Caco-2 (cell line): ENCODE data around the gene BEND3. TPM values are rescaled to one million over a fixed set of nuclear protein-coding genes. Genes with fewer than 3 reads are reported as not detected.

Experiments used
- BruUV-seq: library from RNA; stranded (reverse); fragments of 400-500 nt; replicated peaks from 2 replicates; lab custom pipeline; 2021; lab: Mats Ljungman, UMichigan
- CTCF ChIA-PET: fragments of 300-600 bp; sonication (Branson Sonifier 250); formaldehyde crosslinking; loops from one replicate; lab custom pipeline; 2022; ENCODE audit warnings: antibody characterized with exemption; lab: Charles Lee
- POLR2A ChIA-PET: fragments of 300-600 bp; sonication (Branson Sonifier 250); formaldehyde crosslinking; loops from one replicate; lab custom pipeline; 2022; ENCODE audit warnings: antibody characterized with exemption; lab: Charles Lee
- DNase-seq, 2 experiments: peaks; one replicate each; pipeline versions ENCODE4 v3.0.0 to v3.0.0-alpha.2; 2020 to 2022
- H3K27me3 ChIP-seq: replicated peaks from 2 replicates; pipeline ENCODE4 v1.6.0; 2011; ENCODE audit warnings: low read length; ENCODE audit not compliant: control insufficient read depth, insufficient read depth
- H3K36me3 ChIP-seq: 2 replicates; pipeline ENCODE4 v1.5.1; 2011; ENCODE audit warnings: low read length; ENCODE audit not compliant: control insufficient read depth, insufficient read depth
- H3K4me1 ChIP-seq: fragments of 250-450 bp; sonication (Bioruptor Pico); 2 replicates; pipeline ENCODE4 v1.5.1; 2020; ENCODE audit warnings: mild to moderate bottlenecking
- H3K4me3 ChIP-seq: 2 replicates; pipeline ENCODE4 v1.5.1; 2011; ENCODE audit warnings: low read depth, mild to moderate bottlenecking, control low read depth, low read length
- H3K9me3 ChIP-seq: fragments of 250-450 bp; sonication (Bioruptor Pico); 2 replicates; pipeline ENCODE4 v1.5.1; 2020; ENCODE audit warnings: mild to moderate bottlenecking, moderate library complexity
- H3K27ac Mint-ChIP-seq: one replicate; pipeline ENCODE4 v1.8.0; 2022; ENCODE audit warnings: mixed read lengths; ENCODE audit not compliant: unreplicated experiment
- H3K27me3 Mint-ChIP-seq: one replicate; pipeline ENCODE4 v1.8.0; 2022; ENCODE audit warnings: mixed read lengths; ENCODE audit not compliant: insufficient read depth, unreplicated experiment
- H3K36me3 Mint-ChIP-seq: one replicate; pipeline ENCODE4 v1.8.0; 2022; ENCODE audit warnings: mild to moderate bottlenecking, mixed read lengths; ENCODE audit not compliant: insufficient read depth, unreplicated experiment
- H3K4me1 Mint-ChIP-seq: one replicate; pipeline ENCODE4 v1.8.0; 2022; ENCODE audit warnings: low read depth, mixed read lengths; ENCODE audit not compliant: unreplicated experiment
- H3K4me3 Mint-ChIP-seq: one replicate; pipeline ENCODE4 v1.8.0; 2022; ENCODE audit warnings: mild to moderate bottlenecking, moderate library complexity, mixed read lengths; ENCODE audit not compliant: unreplicated experiment
- H3K9me3 Mint-ChIP-seq: one replicate; pipeline ENCODE4 v1.8.0; 2022; ENCODE audit warnings: mixed read lengths; ENCODE audit not compliant: unreplicated experiment
- CTCF ChIP-seq, 2 experiments: fragments of 200-600 bp in 1 of 2; IDR thresholded peaks; 1 replicate in 1 of 2; 2 replicates in 1 of 2; pipeline versions ENCODE4 v1.5.1 to v1.8.0; 2011 to 2022; ENCODE audit warnings: antibody characterized with exemption in 1 of 2, control low read depth in 1 of 2, inconsistent platforms in 1 of 2, low read depth in 1 of 2, low read length in 1 of 2, mild to moderate bottlenecking in 1 of 2, moderate library complexity in 1 of 2; ENCODE audit not compliant: insufficient read depth in 1 of 2, severe bottlenecking in 1 of 2, unreplicated experiment in 1 of 2
- intact Hi-C: fragments of 100-400 bp; cut with micrococcal nuclease; formaldehyde crosslinking; loops from one replicate; pipeline ENCODE4 v1.10.0; 2022; ENCODE audit not compliant: unreplicated experiment
- total RNA-seq: library from RNA; stranded (reverse); gene quantifications from 2 replicates; pipeline ENCODE4 v1.2.3, GENCODE V29; 2022

The BEND3 gene
- total RNA-seq, 1 experiment from 2014 or later = 8.3 TPM

DNA sequence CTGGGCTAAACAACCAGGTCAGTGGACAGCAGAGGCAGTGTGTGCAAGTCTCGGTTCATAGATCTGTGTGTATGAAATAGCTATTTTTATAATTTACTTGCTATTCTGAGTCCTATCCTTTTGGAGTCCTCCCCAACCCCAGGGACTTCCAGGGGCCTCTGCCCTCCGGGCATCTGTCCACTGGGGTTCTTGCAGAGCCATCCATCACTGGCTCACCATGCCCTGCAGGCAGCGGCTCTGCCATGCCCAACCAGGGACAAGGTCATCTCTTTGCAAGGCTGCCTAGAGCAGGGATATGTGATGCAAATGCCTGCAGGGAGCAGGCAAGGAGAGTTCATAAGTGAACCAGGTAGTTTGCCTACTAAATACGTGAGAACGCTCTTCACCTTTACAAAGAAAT lies 10.5 kb upstream of the BEND3 start:
- H3K4me3 Mint-ChIP-seq = no peak overlapping the region
- ChIA-PET CTCF (interaction anchor here (1.4 kb wide), 1 partner anchor 12 kb away, joined by 5 read pairs; no protein-coding TSS in a partner anchor), POLR2A (no interaction called here)
- no peaks in the 10 kb centered on the region for H3K27me3 ChIP-seq
- peaks cover 10% of the 10 kb centered on the region for H3K4me1 Mint-ChIP-seq
- H3K36me3 ChIP-seq = no peaks in the 10 kb centered on the region
- no peak overlapping the region for H3K4me3 ChIP-seq
- no peaks in the 10 kb centered on the region for H3K27me3 Mint-ChIP-seq
- H3K36me3 Mint-ChIP-seq = no peaks in the 10 kb centered on the region
- DNase-seq = no peak
- no peaks in the 10 kb centered on the region for H3K9me3 Mint-ChIP-seq
- no peaks in the 10 kb centered on the region for H3K9me3 ChIP-seq
- H3K27ac Mint-ChIP-seq = no peak overlapping the region
- TF ChIP-seq CTCF (IDR thresholded peaks at IDR 0.05; ENCODE audit: insufficient read depth in 1 of 2, low read depth in 1 of 2, low read length in 1 of 2, severe bottlenecking in 1 of 2, unreplicated experiment in 1 of 2) = no peak
- no TSS peak for BruUV-seq
- intact Hi-C loops = no loop called here
- 0 out of 2 replicates have a peak, but pooled peaks cover 4% of the 10 kb centered on the region for H3K4me1 ChIP-seq

GRCh38 chr6:107124934-107125348 lies 9.6 kb upstream of the BEND3 start:
- H3K4me3 Mint-ChIP-seq = no peak overlapping the region
- H3K27ac Mint-ChIP-seq = no peak overlapping the region
- H3K36me3 Mint-ChIP-seq = no peaks in the 10 kb centered on the region
- H3K9me3 ChIP-seq = no peaks in the 10 kb centered on the region
- peaks cover 10% of the 10 kb centered on the region for H3K4me1 Mint-ChIP-seq
- no peaks in the 10 kb centered on the region for H3K27me3 ChIP-seq
- no peaks in the 10 kb centered on the region for H3K9me3 Mint-ChIP-seq
- DNase-seq = no peak
- CTCF ChIA-PET = interaction anchor here (0.6 to 1.4 kb wide), 2 partner anchors 11 to 291 kb away, joined by 4 to 5 read pairs; no protein-coding TSS in a partner anchor
- H3K4me1 ChIP-seq = 0 out of 2 replicates have a peak, but pooled peaks cover 4% of the 10 kb centered on the region
- no peak for TF ChIP-seq CTCF (IDR thresholded peaks at IDR 0.05; ENCODE audit: insufficient read depth in 1 of 2, low read depth in 1 of 2, low read length in 1 of 2, severe bottlenecking in 1 of 2, unreplicated experiment in 1 of 2)
- POLR2A ChIA-PET = no interaction called here
- intact Hi-C loops = no loop called here
- H3K27me3 Mint-ChIP-seq = no peaks in the 10 kb centered on the region
- H3K4me3 ChIP-seq = no peak overlapping the region
- no peaks in the 10 kb centered on the region for H3K36me3 ChIP-seq
- BruUV-seq = no TSS peak

DNA sequence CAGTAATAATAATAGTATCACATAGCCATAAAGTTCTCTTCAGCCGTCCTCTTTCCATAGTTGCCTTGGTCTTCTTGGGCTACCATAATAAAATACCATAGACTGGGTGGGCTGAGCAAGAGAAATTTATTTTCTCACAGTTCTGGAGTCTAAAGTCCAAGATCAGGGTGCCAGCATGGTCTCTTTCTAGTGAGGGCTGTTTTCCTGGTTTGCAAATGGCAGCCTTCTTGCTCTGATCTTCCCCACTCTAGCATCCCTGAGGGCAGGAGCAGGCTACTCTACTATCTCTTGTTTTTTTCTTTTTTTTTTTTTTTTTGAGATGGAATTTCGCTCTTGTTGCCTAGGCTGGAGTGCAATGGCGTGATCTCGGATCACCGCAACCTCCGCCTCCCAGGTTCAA lies 8.2 kb upstream of the BEND3 start:
- Mint-ChIP-seq H3K4me3 (no peak overlapping the region), H3K27me3 (no peaks in the 10 kb centered on the region), H3K27ac (no peak overlapping the region), H3K4me1 (no peaks in the 10 kb centered on the region), H3K9me3 (no peaks in the 10 kb centered on the region), H3K36me3 (no peaks in the 10 kb centered on the region)
- no peak overlapping the region for H3K4me3 ChIP-seq
- TF ChIP-seq CTCF (IDR thresholded peaks at IDR 0.05; ENCODE audit: insufficient read depth in 1 of 2, low read depth in 1 of 2, low read length in 1 of 2, severe bottlenecking in 1 of 2, unreplicated experiment in 1 of 2) = no peak
- no peaks in the 10 kb centered on the region for H3K27me3 ChIP-seq
- H3K36me3 ChIP-seq = no peaks in the 10 kb centered on the region
- ChIA-PET CTCF (no interaction called here), POLR2A (no interaction called here)
- 0 out of 2 replicates have a peak, but pooled peaks cover 4% of the 10 kb centered on the region for H3K4me1 ChIP-seq
- intact Hi-C loops = no loop called here
- no TSS peak for BruUV-seq
- DNase-seq = no peak
- H3K9me3 ChIP-seq = no peaks in the 10 kb centered on the region
